ENCODE results near the gene NAV2.
"Not testable (repeated sequence)": the region's sequence is repeated elsewhere in the genome, so short reads cannot be mapped to it uniquely, and the experiment has no call there.

The NAV2 gene

DNA sequence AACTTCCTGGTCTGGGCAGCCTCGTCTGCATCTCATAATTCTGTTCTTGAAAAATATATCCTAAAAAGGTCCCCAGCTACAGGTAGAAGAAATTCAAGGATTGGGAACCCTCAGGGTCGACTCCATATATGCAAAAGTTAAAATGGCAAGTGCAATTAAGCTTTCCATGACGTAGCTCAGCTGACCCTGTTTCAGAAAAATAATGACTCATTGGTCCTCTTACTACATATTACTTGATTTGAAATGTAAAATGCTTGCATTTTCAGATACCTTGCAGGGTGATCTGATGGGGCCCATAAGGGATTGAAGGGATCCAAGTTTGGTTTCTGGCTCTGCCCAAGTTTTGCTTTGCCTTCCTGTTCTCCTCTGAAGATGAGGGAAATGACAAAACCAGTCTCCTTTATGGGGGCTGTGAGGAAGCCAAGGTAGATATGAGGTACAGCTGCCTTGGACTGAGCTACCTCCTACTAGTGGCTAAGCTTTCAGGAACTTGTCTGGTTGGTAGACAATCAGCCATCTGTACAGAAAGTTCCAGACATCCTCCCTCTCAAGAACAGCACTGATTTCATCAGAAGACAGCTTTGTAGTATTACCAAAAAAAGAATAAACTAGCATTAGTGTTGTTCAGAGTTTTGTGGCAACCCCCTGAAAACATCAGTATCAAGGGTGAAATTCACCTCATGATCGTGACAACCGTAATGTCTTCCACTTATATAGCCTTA is 270.3 kb downstream of the NAV2 start:
- FAIRE-seq: no peak

DNA sequence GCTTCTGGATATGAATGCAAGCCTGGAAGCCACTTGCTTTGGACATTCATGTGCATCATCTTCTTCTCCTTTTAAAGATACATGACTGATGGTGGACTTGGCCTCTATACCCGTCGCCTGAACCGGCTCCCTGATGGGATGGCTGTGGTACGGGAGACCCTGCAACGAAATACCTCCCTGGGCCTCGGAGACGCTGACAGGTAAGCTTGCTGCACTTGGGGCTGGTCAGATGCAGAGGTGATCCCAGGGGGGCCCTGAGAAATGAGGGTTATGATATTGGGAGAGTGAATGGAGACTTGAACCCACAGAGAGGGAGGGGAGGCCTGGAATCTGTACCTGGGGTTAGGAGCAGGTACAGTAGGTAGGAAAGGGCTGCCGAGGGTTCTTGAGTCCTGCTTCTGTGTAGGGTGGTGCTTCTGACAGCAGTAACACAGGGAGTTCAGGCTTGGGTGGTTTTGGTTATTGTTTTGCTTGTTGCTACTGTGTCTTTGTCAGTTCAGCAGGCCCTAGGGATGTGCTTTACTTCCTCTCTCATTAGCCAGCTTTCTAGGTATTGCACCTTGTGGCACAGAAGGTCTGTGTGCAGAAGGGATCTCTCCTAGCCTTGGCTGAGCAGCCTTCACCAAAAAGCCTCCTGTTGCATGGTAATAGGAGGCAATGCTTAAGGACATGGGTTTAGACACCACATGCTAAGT is 271.6 kb downstream of the NAV2 start:
- no peak for FAIRE-seq

DNA sequence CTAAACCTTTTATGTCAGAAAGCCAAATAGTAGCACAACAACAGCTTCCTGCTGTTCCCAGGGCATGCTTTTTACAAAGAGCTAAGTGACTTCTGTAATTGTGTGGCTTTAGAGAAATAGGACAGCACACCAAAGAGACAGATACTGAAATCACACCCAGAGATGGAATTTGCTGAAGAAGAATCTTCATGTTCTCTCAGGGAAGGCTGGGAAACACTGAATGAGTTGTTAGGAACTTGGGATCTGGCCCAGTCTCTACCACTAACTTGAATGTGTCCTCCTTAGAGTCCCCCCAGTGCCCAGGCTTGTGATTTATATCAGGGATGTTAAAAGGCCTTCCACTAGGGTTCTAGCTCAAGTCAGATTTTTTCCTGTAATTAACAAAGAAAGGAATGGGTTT is 272.5 kb downstream of the NAV2 start:
- FAIRE-seq: no peak

DNA sequence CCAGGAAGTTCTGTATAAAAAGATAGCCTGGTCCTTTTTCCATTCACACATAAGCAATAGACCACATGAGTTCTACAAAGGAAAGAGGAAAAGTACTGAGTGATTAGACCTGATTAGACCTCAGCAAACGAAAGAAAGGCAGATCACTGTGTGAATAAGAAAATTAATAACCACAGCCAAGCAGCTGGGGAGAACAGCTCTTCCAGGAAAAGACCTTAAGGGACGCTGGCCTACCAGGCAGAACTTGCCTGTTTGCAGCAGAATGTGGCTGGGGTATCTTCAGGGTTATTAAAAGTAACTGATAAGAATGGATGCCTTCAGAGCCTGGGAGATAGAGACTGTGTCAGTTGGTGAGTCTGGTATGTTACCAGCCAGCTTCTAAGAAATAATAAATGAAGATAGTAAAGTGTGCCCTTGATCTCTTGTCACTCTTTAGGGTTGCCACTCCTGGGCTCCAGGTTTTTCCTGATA is 274.7 kb downstream of the NAV2 start:
- no peak for FAIRE-seq

DNA sequence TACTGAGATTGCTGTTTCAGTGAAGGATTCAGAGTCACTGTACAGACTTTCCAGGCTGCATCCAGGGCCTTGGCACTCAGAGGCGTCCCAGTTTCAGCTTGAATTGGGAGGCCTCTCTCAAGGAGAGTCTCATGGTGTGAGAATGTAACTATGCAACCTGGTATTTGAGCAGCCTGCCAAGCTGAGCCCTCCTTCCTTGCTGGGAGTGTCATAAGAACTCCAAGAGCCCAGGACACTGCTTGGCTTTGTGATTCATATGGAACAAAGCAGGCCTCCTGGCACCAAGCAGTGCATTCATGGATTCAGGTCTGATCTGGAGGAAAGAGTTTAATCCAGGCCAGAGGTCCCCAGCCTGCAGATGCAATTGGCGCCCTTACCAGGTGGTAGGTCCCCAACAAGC is 276.0 kb downstream of the NAV2 start:
- no peak for FAIRE-seq

DNA sequence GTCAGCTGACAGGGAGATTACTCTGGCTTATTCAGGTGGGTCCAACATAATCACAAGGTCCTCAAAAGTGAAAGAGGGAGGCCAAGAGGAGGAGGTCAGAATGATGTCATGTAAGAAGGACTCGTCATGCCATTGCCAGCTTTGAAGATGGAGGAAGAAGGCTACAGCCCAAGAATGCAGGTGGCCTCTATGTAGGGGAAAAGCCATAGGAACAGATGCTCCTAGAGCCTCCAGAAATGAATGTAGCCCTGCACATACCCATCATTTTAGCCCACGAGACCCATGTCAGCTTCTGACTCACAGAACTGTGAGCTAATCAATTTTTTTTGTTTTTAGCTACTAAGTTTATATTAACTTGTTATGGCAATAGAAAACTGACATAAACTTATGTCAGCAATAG is 276.6 kb downstream of the NAV2 start:
- FAIRE-seq: no peak

DNA sequence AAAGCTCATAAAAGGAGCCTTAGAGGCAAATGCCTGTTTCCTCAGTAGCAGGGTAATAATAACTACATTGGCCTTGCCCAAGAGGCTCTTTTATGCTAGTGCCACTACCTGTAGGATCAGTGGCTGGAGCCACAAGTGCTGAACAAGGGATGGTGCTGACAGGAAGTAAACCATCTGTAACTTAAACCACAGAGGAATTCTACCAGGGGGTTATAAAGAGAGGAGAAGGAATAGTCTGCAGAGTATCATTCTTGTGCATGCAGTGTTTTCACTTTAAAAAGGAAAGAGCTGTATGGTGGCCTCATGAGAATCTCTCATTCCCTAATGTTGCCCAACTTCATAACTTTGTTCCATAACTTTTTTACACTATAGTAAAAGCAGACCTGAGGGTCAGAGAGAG is 279.5 kb downstream of the NAV2 start:
- FAIRE-seq: no peak

DNA sequence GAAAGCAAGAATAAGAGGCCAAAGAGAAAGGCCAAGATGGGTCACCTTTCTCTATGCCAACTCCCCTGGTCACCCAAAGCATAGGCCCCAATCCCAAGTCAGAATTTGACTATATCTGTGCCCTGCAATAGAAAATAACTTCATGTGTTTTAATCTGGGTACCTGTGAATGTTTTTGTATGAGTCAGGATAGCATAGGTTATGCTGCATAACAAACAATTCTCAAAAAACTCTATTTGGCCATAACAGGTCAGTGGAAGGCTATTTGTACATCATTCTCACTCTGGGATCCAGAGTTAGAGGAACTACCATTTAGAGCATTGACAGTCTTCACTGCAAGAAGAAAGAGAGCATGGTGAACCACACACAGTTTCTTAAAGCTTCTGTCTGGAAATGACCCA is 280.4 kb downstream of the NAV2 start:
- FAIRE-seq: no peak

DNA sequence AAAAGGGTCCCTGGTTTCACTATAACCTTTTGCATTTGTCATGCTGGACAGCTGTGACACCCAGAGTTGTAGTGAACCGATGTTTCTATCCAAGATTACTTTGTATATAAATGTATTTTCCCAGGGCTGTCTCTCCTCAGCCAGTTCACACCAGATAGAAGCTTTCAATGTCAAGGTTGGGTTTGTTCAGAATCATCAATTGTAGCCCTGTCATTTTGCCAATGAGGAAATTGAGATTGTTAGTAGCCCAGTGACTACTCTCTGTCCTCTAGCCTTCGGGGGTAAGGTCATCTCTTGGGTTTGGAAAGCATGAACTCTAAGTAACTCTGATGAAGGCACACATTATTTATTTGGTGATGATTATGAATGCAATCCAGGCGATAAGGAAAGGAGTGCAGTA is 282.0 kb downstream of the NAV2 start:
- no peak for FAIRE-seq

DNA sequence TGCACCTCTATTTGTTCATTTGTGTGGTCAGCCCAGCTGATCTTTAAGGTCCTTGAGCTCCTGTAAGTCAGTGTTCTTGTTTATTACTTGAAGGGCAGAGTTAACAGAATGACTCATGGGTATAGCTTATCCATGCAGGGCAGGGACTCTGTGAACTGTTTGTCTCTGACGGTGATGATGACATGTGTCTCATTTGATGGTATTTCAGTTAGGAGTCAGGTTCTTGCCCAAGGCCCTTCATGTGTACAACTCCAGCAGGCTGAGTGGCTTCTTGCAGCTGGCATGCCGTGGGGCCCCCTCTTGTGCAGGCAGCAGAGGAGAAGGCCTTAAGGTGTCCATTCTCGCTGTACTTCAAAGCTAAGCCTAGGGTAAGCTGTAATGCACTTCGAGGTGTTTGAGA is 282.5 kb downstream of the NAV2 start:
- FAIRE-seq: no peak

DNA sequence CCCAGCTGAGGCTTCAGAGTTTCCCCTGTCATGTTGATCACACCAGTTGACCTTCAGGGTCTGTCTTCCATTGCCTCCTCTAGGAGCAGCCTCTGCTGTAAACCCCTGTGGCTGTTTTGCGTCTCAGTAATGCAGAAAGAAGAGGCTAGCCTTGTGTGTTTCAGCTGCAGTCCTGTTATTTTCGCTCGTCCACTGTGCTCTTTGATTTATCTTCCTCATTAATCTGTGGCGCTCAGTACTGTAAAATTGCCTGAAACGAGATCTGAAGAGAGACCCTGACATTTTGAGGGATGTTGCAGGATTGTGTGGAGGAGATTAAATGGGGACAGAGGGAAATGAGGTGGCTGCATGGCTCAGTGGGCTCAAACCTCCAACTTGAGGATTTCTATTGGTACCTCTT is 283.9 kb downstream of the NAV2 start:
- FAIRE-seq: no peak

DNA sequence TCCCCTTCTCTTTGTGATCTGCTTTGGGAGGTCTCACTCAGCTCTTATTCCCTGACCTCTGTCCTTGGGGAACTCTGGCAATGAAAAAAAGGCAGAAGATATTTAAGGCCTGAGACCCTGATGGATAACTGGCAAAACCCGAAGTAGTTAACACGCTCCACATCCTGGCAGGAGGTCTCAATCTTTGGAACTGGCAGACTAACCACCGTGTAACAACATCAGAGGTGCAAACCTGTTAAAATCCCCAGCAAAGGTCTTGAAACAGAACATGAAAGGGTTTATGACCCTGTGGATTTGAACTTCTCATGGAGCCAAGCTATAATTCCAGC is 287.3 kb downstream of the NAV2 start:
- no peak for FAIRE-seq

DNA sequence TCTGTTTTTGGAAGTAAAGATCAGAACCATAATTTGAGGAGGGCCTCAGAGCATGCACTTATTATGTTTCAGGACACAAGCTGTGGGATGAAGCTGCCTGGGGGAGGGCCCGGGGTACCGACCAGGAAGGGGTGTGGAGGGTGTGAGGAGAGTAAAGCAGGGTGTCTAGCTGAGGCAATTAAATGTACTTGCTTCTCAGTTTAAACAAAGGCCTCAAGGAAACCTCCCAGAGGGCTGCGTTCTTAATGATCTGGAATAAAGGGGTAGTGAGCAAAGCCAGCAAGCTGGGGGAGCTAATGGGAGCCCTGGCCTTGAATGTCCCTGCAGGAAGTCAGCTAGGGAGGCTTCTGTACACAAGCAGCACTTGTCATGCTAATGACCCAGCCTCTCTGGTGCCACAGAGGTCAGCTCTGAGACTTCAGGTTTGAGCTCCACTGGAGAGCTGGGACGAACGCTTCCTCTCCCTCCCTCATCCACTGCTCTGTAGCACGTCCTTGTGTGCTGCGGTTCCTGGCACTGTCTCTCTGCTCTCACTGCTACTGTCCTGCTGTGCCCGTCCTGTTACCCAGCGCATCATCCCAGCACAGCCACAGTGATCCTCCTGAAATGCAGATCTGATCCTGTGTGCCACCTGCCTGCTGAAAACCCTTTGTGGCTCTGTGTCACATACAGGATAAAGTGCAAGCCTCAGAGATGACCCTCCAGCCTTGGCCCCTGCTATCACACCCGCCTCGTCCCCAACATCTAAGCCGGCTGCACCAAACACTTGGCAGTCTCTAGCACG is 287.9 kb downstream of the NAV2 start:
- no peak for FAIRE-seq

DNA sequence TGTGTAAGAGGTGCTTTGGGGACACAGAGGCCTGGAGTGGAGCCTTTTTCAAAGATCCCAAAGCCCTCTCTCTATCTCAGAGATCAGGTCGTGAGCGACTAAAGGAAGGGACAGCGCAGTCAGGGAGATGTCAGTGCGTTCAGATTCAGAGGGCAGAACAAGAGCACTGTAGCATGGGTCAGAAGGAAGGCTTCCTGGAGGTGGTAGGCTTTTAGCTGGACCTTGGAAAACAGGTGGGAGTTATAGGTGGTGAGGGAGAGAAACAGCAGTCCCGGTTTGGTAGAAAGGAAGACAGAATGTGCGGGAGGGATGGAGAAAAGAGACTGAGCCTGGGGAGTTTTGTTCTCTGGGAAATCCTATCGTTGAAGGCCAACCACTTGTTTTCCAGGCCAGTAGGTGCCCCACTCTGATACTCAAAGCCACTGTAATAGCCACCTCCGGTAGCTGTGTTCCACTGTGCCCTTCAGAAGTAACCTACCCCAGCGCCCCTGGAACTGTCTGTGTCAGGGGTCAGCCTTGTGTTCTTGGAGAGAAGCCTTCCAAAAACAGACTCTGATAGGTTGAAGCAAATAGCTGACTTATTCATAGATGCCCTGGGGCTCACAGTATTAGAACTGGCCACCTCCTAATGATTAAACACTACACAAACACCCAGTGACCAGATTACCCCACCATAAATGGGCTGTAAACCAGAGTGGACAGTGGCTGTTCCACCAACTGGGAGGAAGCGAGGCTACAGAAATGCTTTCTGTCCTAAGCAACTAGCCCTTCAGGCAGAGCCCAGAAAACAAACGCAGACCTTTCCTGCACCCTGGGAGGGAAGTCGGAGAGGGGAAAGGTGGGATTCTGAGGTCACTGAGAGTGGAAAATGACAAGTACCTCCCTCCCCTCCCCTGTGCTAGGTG is 289.9 kb downstream of the NAV2 start:
- no peak for FAIRE-seq

DNA sequence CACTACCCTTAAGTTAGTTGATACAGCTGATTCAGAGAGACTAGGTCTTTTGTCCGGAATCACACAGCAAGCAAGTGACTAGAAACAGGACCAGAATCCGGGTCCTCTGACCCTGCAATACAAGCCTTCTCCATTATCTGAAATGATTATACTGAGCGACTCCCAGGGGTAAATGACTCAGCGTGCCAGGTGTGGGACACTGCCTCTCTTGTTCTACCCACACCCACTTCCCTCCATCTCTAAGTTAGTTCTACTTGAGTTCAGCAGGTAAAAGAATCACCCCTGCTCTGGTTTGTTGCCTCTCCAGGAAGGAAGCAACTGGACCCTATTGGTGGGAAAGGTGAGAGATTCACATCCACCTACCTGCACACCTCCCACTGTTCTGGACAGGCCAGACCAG is 290.7 kb downstream of the NAV2 start:
- FAIRE-seq: no peak

DNA sequence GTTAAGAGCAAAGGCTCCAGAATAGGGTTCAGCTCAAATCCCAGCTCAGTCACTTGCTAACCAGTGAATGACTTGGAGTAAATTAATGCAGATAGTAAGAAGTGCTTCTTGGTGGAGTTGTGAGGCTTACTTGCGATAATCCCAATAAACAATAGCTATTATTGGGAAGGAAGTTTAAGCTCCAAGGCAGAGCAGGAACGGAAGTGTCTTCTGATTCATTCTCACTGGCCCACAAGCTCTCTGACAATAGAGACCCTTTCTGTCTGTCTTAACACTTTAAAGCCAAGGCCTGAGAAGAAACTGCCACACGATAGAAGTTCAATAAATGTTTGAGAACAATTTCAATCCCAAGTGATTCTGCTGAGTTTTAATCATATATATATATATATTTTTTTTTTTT is 292.2 kb downstream of the NAV2 start:
- no peak for FAIRE-seq

DNA sequence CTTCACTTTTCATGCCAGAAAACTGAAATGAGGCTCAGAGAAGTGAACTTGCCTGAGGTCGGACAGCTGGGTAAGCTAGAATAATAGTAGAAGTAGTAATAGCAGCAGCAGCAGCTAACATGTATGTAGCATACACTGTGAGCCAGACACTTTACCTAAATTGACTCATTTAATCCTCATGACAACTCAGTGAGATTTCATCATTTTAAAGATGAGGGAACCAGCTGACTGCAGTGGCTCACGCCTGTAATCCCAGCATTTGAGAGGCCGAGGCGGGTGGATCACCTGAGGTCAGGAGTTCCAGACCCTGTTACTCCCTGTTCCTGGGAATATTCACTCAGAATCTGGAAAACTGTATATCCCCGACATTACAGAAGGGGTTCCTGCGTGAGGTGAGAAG is 293.1 kb downstream of the NAV2 start:
- FAIRE-seq: no peak

DNA sequence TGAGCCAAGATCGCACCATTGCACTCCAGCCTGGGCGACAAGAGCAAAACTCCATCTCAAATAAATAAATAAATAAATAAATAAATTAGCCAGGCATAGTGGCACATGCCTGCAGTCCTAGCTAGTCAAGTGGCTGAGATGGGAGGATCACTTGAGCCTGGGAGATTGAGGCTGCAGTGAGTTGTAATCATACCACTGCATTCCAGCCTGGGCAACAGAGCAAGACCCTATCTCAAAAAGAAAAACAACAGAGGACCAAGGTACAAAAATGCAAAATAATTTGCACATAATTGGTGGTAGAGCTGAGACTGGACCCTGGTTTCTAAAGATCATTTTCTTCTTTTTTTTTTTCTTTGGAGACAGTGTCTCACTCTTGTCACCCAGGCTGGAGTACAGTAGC is 294.0 kb downstream of the NAV2 start:
- not testable (repeated sequence) for FAIRE-seq

DNA sequence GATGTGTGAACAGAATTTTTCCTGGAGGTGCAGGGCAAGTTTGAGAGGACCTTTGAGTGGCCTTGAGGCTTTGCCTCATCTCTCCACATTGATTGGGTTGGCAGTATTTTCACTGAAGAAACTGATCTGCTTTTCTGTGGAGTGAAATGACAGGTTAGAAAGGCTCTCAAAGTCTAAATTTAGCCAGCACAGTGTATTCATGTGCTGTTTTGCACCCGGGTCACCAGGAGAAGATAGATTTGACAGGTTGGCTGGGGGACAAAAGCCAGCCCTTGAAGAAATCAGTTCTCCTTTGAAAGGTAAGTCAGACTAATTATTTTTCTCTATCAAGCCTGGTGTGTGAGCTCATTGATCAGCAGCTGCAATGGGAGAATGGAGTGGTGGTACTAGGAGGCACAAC is 294.7 kb downstream of the NAV2 start:
- no peak for FAIRE-seq

DNA sequence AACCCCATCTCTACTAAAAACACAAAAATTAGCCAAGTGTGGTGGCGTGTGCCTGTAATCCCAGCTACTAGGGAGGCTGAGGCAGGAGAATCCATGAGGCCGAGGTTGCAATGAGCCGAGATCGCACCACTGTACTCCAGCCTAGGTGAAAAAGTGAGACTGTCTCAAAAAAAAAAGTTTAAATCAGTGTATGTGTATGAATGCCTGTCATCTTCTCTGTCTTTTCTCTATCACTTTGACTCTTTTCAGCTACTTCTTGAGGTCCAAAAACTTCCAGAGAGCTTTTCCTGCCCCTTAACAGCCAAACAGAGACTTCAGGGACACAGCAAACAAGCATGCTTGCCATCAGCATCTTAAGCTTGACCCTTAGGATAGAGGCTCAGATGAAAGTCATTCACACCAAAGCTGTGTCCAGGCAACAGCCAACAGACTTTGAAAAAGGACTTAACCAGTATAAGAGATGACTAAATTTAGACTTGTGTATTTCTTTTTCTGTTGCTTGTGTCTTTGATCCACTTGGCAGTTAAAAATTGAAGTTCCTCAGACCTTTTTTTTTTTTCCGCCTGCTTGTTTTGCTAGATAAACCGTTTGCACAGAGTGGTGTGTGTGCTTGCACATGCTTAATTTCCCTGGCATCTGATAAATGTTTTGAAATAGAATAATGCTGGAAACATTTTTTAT is 295.7 kb downstream of the NAV2 start:
- FAIRE-seq: no peak

DNA sequence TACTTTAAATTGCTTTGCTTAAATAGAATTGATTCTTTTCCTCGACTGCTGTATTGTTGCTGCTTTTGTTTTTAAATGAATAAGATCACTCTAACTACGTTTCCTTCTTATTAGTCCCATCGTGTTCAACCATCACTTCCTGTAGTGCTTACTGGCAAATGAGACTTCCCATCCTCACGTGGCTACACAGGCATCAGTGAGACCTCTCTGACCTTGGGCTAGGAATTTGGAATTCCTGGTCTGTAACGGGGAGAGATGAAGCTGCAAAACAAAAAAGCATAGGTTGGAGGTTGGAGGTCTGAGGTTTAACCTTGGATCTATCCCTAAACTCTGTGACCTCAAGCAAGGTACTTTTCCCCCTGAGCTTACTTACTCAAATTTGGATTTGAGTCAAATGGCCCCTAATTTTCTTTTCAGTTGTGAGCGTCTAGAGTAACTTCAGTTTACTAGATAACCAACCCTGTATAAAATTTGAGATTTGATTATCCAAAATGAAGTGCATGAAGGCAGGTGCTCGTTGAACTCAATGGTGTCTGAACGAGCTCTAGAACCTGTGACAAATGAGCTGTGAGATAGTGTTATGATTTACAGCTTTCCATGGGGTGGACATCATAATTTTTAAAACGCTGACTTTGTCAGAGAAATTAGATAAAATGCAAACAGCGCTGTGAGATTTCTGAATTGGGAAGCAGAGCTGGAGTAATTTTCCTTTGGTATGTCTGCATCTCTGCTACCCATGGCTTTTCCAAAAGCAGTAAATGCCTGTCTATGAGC is 296.4 kb downstream of the NAV2 start:
- no peak for FAIRE-seq
